HS-5 (cell line): ENCODE results near the gene RPL13.

Source experiments
- DNase-seq: peaks from one replicate; pipeline ENCODE4 v3.0.0-alpha.2; 2012; ENCODE audit warnings: low read depth

RPL13 gene

DNA sequence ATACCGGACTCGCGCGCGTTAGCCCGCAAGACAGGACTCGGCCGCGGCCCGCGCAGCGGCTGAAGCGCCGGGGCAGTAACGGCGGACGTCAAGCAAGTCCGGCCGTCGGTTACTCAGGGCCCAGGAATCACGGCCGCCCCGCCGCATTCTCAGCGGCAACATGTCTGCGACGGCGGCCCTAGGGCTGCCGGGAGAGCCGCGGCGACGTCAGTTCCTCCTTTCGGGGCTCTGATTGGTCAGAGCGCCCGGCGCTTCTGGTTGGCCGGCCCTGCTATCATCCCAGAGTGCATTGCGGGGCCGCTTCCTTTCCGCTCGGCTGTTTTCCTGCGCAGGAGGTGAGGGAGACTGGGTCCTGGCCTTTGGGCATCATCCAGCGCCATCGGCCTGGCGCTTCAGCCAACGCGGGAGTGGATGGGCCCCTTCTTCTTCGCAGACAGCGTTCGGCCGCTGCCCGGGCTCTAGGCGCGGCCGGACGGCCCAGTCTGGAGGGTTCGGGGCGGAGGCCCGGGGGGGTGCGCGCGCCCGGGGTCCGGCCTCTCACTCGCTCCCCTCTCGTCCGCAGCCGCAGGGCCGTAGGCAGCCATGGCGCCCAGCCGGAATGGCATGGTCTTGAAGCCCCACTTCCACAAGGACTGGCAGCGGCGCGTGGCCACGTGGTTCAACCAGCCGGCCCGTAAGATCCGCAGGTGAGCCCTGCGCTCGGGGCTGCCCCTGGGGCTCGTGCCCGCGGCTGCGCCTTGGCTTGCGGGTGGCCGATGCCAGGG lies at the start of gene RPL13:
Gene RPL13 (plus strand): TSS at position 305 of the 764 bp plus-strand sequence. CDS start 278 bp downstream, at position 583.
- DNase-seq = no peak

- DNase-seq = no peak
These were observed 49.1 kb upstream of the RPL13 start for GRCh38 chr16:89511374-89511773.

GRCh38 chr16:89512453-89512852 lies 48.0 kb upstream of the RPL13 start:
- no peak for DNase-seq

DNA sequence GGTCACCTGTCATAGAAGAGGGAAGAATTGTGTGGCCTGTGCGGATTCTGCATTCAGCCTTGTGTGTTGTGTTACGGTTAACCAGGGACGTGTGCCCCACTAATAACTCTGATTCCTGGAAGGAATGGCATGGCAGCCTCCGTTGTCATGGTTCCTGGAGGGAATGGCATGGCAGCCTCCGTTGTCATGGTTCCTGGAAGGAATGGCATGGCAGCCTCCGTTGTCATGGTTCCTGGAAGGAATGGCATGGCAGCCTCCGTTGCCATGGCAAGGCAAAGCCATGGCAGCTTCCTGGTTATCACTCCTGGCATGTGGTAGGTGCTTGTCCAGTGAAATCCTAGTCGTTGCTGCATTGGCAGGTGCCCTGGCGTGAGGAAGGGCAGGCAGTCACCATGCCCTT lies 43.4 kb upstream of the RPL13 start:
- no peak for DNase-seq

DNA sequence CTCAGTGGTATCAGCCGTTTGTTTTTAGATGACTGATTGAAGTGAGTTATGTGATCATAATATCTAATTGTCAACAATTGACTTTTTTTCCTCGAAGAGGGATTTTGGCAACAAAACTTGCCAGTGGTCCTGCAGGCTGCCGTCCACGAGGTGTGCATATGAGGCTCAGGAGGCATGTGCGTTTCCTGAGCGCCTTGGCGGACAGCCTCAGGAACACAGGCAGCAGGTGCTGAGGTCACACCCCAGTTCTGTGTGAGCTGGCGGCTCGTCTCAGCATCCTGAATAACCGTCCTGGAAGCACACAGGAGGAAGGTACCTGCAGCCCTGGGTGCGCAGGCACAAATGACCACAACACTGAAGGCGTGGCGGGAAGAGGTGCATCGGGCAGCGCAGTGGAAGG lies 40.6 kb upstream of the RPL13 start:
- no peak for DNase-seq

DNA sequence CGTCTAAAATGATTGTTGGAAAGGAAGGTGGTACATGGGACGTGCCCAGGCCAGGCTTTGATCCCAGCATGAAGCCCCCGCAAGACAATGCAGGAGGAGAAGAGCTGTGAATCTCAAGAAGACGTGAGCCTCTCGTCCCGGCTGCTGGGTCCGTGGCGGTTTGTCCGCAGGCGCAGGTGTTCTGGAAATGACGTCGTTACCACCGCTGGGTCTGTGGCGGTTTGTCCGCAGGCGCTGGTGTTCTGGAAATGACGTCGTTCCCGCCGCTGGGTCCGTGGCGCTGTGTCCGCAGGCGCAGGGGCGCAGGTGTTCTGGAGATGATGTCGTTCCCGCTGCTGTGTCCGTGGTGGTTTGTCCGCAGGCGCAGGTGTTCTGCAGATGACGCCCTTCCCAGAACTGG lies 38.2 kb upstream of the RPL13 start:
- DNase-seq = no peak

DNA sequence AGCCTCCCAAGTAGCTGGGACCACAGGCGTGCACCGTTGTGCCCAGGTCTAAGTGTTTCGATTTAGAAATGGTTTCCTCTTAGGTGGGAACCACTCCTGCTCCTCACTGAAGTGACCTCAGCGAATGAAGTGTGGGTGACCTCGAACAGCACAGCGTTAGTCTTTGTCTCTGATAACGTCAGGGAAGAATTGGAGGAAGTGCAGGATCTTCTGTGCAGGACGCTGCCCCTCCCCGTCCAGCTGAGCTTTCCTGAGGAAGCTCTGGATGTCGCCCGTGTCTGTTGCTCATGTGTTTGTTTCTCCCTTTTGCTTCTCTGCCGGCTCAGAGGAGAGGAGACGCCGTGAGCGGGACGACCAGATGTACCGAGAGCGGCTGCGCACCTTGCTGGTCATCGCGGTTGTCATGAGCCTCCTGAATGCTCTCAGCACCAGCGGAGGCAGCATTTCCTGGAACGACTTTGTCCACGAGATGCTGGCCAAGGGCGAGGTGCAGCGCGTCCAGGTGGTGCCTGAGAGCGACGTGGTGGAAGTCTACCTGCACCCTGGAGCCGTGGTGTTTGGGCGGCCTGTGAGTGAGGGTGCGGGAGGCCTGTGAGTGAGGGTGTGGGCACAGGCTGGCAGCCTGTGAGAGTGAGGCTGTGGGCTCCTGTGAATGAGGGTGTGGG lies 36.7 kb upstream of the RPL13 start:
- DNase-seq = no peak

DNA sequence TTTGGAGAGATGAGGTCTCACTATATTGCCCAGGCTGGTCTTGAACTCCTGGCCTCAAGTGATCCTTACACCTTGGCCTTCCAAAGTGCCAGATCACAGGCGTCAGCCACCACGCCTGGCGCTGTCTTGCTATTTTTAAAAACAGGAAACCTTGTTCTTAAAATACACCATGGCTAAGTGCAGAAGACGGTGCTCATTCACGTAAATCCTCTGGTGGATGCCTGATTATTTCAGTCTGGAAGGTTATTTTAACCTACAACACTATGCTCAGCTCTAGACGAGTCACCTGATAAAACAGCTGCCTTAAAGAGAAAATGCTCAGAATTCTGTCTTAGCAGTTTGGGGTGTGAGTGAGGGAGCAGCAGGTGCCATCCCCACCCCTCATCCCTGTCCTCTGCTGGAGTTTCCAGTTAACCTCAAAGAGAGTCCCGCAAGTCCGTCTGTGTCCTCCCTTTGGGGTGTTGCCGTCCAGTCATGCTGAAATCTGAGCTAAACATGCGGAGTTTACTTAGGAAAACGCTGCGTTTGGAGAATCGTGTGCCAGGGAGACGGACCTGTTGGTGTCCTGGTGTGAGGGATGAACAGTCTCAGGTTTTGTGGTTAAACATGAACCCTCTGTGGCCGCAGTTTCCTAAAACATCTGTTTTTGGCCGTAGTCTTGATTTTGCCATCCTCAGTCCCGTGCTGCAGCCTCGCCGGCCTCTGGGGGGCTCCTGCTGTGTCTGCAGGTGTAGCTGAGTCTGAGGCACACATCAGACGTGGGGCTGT lies 35.2 kb upstream of the RPL13 start:
- no peak for DNase-seq

GRCh38 chr16:89529097-89529496 lies 31.4 kb upstream of the RPL13 start:
- DNase-seq = no peak

- no peak for DNase-seq
These were observed 29.8 kb upstream of the RPL13 start for GRCh38 chr16:89530401-89531381.

DNA sequence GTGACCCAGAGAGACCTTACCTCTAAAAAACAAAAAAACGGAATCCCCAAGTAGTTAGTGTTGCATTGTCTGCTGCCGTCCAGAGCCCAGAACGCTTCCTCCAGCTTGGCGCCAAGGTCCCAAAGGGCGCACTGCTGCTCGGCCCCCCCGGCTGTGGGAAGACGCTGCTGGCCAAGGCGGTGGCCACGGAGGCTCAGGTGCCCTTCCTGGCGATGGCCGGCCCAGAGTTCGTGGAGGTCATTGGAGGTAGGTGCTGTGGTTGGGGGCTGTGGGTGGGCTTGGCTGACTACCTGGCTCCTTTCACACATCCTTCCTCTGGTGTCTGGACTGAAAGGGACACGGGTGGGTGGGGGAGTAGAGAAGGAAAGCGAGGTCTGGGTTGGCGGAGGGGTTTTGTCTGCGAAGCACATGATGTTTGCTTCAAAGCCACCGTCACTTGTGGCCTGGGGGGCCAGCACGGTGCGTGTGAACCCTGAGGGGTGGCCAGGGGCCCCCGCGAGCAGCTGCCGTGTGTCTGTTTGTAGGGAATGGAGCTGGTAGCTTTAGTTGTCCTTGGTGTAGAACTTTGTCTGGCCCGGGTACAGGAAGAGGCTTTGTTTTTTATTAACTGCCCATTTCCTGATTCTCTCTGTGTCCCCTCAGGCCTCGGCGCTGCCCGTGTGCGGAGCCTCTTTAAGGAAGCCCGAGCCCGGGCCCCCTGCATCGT lies 28.5 kb upstream of the RPL13 start:
- no peak for DNase-seq

DNA sequence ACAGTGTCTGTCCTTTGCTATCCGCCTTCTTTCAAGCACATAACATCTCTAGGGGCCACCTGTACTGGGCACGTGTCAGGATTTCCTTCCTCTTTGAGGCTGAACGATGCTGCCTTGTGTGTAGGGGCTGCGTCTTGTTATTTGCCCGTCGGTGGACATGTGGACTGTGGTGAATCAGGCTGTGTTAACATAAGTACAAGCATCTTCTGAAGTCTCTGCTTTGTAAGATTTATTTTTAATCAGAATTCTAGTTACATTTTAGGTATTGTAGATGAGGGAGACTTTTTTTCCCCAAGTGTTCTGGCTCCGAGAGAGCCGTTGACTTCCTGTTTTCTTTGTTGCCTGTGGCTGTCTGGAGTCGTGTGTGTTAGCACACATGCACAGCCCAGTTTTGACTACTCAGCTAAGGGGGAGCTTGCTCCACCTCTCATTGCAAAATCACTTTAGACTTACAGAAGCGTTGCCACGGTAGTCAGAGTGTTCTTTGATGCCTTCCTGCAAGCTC lies 26.2 kb upstream of the RPL13 start:
- DNase-seq = no peak

DNA sequence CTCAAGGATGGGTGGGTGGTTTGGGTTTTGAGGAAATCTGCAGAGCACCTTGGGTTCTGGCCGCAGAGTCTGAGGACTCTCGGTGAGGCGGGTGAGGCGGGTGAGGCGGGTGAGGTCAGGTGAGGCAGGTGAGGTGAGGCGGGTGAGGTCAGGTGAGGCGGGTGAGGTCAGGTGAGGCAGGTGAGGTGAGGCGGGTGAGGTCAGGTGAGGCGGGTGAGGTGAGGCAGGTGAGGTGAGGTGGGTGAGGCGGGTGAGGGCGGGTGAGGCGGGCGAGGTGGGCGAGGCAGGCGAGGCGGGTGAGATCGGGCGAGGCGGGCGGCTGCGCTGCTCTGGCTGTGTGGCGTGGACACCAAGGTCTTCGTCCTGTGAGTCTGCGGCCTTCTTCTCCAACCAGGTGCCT lies 24.1 kb upstream of the RPL13 start:
- DNase-seq = no peak

DNA sequence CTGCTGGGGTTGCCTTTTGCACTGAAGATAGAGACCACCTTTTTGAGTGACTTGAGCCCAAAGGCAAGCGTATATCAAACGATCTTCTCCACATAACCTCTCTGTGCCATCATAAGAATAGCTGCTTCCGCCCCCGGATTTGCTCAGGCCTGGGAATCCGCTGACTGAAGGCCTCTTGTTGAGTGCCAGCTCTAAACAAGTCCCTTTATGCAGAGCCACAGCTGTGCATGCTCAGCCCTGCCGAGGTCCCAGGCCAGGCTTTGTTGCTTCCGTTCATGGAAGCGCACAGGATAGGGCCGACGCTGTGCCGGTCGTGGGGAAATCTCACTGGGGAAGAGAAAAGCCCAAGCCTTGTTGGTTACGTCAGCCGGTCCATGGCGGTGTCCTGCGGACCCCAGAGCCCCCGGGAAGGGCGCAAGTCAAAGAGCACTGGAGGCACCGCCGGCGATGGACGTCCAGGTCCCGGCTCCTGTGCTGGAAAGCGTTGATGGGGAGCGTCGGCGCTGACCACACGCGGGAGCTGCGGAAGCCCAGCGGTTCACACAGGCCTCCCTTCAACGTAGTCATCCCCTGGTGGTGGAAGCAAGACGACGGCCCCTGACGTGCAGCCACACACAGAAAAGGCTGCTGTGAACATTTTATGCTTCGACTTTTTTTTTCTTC lies 23.5 kb upstream of the RPL13 start:
- DNase-seq = no peak

GRCh38 chr16:89537549-89537925 lies 22.9 kb upstream of the RPL13 start:
- no peak for DNase-seq

- no peak for DNase-seq
These were observed 22.2 kb upstream of the RPL13 start for GRCh38 chr16:89538286-89538685.

DNA sequence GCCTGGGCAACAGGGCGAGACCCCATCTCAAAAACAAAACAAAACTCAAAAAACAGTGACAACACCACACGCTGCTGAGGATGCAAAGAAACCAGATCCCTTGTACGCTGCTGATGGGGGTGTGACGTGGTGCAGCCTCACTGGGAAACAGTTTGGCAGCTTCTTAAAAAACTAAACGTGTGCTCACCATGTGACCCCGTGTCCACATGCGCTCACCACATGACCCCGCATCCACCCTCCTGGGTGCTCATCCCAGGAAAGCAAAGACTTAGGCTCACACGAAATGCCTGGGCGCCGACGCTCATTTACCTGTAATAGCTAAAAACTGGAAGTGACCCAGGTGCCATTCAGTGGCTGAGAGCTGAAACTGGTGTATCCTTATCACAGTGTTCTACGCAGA lies 19.9 kb upstream of the RPL13 start:
- DNase-seq = no peak

DNA sequence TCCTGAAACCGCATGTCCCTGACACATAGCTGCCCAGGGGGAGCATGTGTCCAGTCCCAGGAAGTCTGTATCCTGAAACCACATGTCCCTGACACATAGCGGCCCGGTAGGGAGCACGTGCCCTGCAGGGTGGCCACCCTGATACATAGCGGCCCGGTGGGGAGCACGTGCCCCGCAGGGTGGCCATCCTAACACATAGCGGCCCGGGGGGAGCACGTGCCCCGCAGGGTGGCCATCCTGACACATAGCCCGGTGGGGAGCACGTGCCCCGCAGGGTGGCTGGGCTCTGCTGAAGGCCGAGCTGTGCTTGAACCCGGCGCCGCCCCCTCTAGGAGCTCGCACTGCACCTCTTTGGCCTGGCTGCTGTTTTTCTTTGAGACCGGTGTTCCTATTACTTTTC lies 18.7 kb upstream of the RPL13 start:
- DNase-seq = no peak

DNA sequence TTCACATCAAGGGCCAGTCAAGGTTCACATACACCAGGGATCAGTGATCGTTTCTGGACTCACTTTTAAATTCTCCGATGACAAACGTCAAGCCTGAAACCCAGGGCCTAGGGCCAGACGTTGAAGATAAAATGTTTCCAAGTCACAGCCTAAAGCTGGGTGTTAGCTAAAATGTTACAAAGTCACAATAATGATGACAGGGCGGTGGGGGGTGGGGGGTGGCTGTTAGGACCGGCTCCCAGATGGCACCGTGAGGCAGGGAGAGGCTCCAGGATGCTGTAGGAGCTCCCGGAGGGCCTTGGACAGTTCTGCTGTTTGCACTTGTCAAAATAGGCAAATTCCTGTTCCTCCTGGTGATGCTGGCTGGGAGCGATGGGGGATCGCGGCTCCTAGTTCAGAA lies 16.4 kb upstream of the RPL13 start:
- no peak for DNase-seq

DNA sequence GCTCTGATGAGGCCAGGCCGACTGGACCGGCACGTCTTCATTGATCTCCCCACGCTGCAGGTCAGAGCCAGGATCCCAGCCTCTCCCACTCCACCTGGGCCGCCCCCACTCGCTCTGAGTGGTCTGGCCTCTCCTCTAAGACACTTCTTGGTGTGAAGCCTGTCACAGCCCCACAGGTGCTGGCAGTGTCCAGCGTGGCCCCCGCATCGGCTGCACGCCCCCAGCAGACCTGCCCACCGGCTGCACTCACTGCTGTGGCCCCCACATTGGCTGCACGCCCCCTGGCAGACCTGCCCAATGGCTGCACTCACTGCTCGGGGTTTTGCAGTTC lies 15.8 kb upstream of the RPL13 start:
- DNase-seq = no peak
